IgD-negative memory B cell (primary cell): Measurements from ENCODE around the gene SENP1. TPM values are rescaled to one million over a fixed set of nuclear protein-coding genes. Genes with fewer than 3 reads are reported as not detected.

ENCODE experiments used
- H3K27ac Mint-ChIP-seq, 3 donors: one replicate each; pipeline ENCODE4 v1.8.0; 2020 to 2022; ENCODE audit warnings: mild to moderate bottlenecking in 3 of 3, mixed read lengths in 3 of 3, moderate library complexity in 1 of 3
- H3K27me3 Mint-ChIP-seq: one replicate; pipeline ENCODE4 v1.8.0; 2021; ENCODE audit warnings: mixed read lengths
- H3K36me3 Mint-ChIP-seq: one replicate; pipeline ENCODE4 v1.8.0; 2020; ENCODE audit warnings: mild to moderate bottlenecking, mixed read lengths
- H3K4me1 Mint-ChIP-seq, 3 donors: one replicate each; pipeline ENCODE4 v1.8.0; 2020 to 2022; ENCODE audit warnings: mixed read lengths in 3 of 3, mild to moderate bottlenecking in 1 of 3
- H3K4me3 Mint-ChIP-seq, 4 donors: one replicate each; pipeline ENCODE4 v1.8.0; 2020 to 2022; ENCODE audit warnings: mild to moderate bottlenecking in 4 of 4, mixed read lengths in 4 of 4, moderate library complexity in 3 of 4
- H3K9me3 Mint-ChIP-seq, 3 donors: one replicate each; pipeline ENCODE4 v1.8.0; 2020 to 2021; ENCODE audit warnings: mixed read lengths in 3 of 3, mild to moderate bottlenecking in 1 of 3
- polyA plus RNA-seq: library from polyadenylated mRNA; unstranded; fragments of 300-500 nt; fragmentation: Illumina TruSeq; gene quantifications from one replicate; pipeline ENCODE4 v1.2.3, GENCODE V29; 2021

The SENP1 gene
- polyA plus RNA-seq, 1 donor from 2014 or later, result 12.6 TPM

- H3K4me3 Mint-ChIP-seq, result no peak overlapping the region
- H3K27me3 Mint-ChIP-seq, result no peaks in the 10 kb centered on the region
- H3K27ac Mint-ChIP-seq, result no peak overlapping the region
- H3K9me3 Mint-ChIP-seq, result no peaks in the 10 kb centered on the region
- H3K36me3 Mint-ChIP-seq, result peaks cover 3% of the 10 kb centered on the region
- peaks cover 4 to 7% (median 6%) of the 10 kb centered on the region in 3 donors for H3K4me1 Mint-ChIP-seq
Observed at GRCh38 chr12:48086327-48086726, 19.6 kb downstream of the SENP1 start.

DNA sequence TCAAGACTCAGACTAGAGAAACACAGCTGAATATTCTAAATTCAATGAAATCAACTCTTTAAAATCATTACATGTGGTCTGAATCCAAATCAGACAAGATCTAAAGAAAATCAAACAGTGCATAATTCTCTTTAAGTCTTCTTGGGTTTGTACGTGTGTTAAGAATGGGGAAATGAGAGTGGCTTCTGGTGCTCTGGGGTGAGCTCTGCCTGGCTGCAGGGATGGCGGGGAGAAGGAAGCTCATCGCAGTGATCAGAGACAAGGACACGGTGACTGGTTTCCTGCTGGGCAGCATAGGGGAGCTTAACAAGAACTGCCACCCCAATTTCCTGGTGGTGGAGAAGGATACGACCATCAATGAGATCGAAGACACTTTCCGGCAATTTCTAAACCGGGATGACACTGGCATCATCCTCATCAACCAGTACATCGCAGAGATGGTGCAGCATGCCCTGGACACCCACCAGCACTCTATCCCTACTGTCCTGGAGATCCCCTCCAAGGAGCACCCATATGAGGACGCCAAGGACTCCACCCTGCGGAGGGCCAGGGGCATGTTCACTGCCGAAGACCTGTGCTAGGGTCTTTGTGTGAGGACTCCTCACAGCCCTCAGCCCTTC, 20.9 kb downstream of the SENP1 start:
- Mint-ChIP-seq H3K36me3 (peaks cover 3% of the 10 kb centered on the region), H3K4me3 (no peak overlapping the region), H3K27me3 (no peaks in the 10 kb centered on the region), H3K27ac (peak overlapping the region in 2 of 3 donors; percentile 59 to 87), H3K4me1 (peaks cover 4 to 6% (median 4%) of the 10 kb centered on the region in 3 donors), H3K9me3 (no peaks in the 10 kb centered on the region)

DNA sequence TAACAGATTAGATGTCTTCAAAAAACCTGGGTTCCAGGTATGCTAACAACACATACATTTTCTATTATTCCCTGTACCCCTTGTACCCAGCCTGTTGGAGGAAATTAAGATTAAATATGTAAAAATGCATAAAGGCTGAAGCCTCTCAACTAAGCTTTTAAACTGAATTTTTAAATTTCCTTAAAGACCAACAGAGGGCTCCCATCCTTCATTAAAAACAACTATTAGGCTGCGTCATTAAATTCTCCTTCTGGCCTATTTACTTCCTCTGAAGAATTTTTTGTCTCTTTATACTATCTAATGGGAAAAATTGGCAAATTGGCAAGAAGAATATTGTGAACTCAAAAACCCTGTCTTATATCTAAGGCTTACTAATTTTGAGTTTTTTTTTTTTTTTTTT, 21.8 kb downstream of the SENP1 start:
- Mint-ChIP-seq H3K27ac (peak overlapping the region in 1 of 3 donors; percentile 87), H3K4me1 (peaks cover 4 to 6% (median 4%) of the 10 kb centered on the region in 3 donors), H3K9me3 (no peaks in the 10 kb centered on the region), H3K36me3 (peaks cover 3% of the 10 kb centered on the region), H3K27me3 (no peaks in the 10 kb centered on the region), H3K4me3 (no peak overlapping the region)

DNA sequence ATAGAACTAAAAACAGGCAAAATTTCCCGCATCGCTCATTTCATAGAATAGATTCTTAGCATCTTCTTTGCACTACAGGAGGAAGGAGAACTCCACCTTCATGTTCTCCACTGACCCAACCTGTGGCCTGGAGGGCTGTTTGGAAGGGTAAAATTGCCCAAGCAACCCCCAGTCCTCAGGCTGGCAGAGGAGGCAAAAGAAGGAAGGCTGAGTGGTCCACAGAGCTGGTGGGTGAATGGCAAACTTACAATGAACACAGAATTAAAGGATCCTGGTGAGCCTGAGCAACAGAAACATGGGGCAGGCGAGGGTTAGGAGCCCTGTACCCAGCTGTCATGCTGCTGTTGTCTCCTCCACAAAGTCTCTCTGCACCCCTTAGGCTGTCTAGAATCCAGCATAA, 25.1 kb downstream of the SENP1 start:
- peaks cover 4 to 6% (median 4%) of the 10 kb centered on the region in 3 donors for H3K4me1 Mint-ChIP-seq
- H3K36me3 Mint-ChIP-seq, result peaks cover 10% of the 10 kb centered on the region

DNA sequence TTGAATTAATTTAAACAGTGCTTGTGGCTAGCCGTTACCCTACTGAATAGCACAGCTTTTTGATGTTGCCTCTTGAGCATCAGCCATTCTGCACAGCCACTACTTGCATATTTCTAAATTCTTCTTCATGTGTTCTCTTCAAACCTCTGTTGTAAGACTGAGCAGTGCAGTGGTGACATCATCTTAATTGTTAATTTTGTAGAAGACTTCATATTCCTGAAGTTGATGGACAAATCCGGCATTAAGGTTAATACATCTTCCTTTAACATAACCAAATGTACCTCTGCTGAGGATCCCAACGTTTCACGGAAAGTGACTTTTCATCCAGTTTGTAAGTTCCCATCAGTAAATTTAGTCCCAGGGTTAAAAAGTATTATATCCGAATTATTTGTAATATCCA, 25.6 kb downstream of the SENP1 start:
- Mint-ChIP-seq H3K36me3 (peaks cover 10% of the 10 kb centered on the region), H3K4me1 (peaks cover 4 to 6% (median 4%) of the 10 kb centered on the region in 3 donors), H3K4me3 (no peak overlapping the region), H3K27ac (no peak overlapping the region), H3K27me3 (no peaks in the 10 kb centered on the region), H3K9me3 (no peaks in the 10 kb centered on the region)

More for the DNA sequence above, 25.1 kb downstream of the SENP1 start:
- Mint-ChIP-seq H3K27ac (no peak overlapping the region), H3K27me3 (no peaks in the 10 kb centered on the region), H3K9me3 (no peaks in the 10 kb centered on the region), H3K4me3 (no peak overlapping the region)

GRCh38 chr12:48078901-48079300, 27.0 kb downstream of the SENP1 start:
- peaks cover 11% of the 10 kb centered on the region for H3K36me3 Mint-ChIP-seq
- H3K27ac Mint-ChIP-seq, result no peak overlapping the region
- H3K4me1 Mint-ChIP-seq, result no peaks in the 10 kb centered on the region

GRCh38 chr12:48077111-48077510, 28.8 kb downstream of the SENP1 start:
- H3K4me3 Mint-ChIP-seq, result no peak overlapping the region
- no peaks in the 10 kb centered on the region for H3K4me1 Mint-ChIP-seq
- H3K27ac Mint-ChIP-seq, result no peak overlapping the region
- no peaks in the 10 kb centered on the region for H3K27me3 Mint-ChIP-seq
- H3K36me3 Mint-ChIP-seq, result peaks cover 11% of the 10 kb centered on the region
- no peaks in the 10 kb centered on the region for H3K9me3 Mint-ChIP-seq

More at GRCh38 chr12:48078901-48079300, 27.0 kb downstream of the SENP1 start:
- Mint-ChIP-seq H3K27me3 (no peaks in the 10 kb centered on the region), H3K9me3 (no peaks in the 10 kb centered on the region), H3K4me3 (no peak overlapping the region)

DNA sequence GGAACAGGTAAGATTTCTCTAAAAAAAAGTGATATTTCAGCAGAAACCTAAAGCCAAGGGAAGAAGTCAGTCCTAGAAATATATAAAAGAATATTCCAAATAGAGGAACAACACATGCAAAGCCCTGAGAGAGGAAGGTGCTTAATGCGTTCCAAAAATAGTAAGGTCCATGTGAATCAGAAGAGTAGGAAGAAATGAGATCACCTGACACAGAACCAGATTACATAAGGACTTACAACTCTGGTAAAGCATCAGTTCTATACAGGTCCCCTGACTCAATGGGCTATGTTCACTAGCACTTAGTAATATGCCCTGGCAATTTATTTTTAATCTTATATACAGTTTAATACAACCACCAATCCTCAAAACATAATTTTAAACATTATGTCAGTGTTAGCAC, 30.0 kb downstream of the SENP1 start:
- Mint-ChIP-seq H3K4me1 (no peaks in the 10 kb centered on the region), H3K27me3 (no peaks in the 10 kb centered on the region), H3K36me3 (peaks cover 11% of the 10 kb centered on the region), H3K27ac (no peak overlapping the region), H3K4me3 (no peak overlapping the region), H3K9me3 (no peaks in the 10 kb centered on the region)

DNA sequence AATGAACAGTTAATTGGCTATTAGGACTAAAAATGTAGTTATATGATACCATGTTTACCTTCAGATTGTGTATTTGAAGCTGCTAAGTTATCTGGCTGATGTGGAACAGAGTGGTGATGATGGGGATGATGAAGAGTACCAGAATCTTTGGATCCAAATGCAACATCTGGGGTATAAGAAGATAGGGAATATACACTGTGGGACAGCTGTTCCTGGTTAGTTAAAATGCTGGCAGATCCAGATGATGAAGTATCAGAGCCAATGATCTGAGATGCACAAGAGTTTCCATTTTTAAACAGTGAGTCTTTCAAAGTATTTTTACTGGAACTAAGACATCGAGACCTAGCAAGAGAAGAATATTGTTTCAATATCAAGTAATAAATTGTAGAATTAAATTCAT, 31.6 kb downstream of the SENP1 start:
- peaks cover 11% of the 10 kb centered on the region for H3K36me3 Mint-ChIP-seq
- no peaks in the 10 kb centered on the region for H3K4me1 Mint-ChIP-seq
- no peak overlapping the region for H3K27ac Mint-ChIP-seq
- no peak overlapping the region for H3K4me3 Mint-ChIP-seq
- no peaks in the 10 kb centered on the region for H3K9me3 Mint-ChIP-seq
- no peaks in the 10 kb centered on the region for H3K27me3 Mint-ChIP-seq

GRCh38 chr12:48072266-48072665, 33.6 kb downstream of the SENP1 start:
- Mint-ChIP-seq H3K9me3 (no peaks in the 10 kb centered on the region), H3K4me1 (peaks cover 0 to 2% (median 0%) of the 10 kb centered on the region in 3 donors), H3K27ac (no peak overlapping the region), H3K36me3 (peaks cover 7% of the 10 kb centered on the region), H3K4me3 (no peak overlapping the region), H3K27me3 (no peaks in the 10 kb centered on the region)

DNA sequence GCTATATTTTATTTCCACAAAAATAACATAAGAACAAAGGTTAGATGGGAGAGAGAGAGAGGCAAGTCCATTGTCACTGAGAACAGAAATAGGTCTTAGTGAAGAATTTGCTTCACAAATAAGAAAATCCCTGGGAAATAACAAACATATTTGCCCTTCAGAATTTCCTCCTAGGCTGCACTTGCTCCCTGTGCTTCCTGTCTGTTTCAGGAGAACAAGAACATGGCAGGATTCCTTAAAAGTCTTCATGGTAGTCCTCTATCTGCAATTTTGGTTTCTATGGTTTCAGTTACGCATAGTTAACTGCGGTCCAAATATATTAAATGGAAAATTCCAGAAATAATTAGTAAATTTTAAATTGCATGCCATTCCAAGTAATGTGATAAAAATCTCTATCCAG, 34.1 kb downstream of the SENP1 start:
- no peak overlapping the region for H3K4me3 Mint-ChIP-seq
- no peak overlapping the region for H3K27ac Mint-ChIP-seq
- peaks cover 0 to 2% (median 0%) of the 10 kb centered on the region in 3 donors for H3K4me1 Mint-ChIP-seq
- H3K36me3 Mint-ChIP-seq, result peaks cover 8% of the 10 kb centered on the region
- no peaks in the 10 kb centered on the region for H3K27me3 Mint-ChIP-seq
- H3K9me3 Mint-ChIP-seq, result no peaks in the 10 kb centered on the region

- Mint-ChIP-seq H3K4me1 (peaks cover 0 to 2% (median 0%) of the 10 kb centered on the region in 3 donors), H3K27ac (no peak overlapping the region), H3K36me3 (peaks cover 6% of the 10 kb centered on the region), H3K27me3 (no peaks in the 10 kb centered on the region), H3K9me3 (no peaks in the 10 kb centered on the region), H3K4me3 (no peak overlapping the region)
Observed at GRCh38 chr12:48070731-48071130, 35.1 kb downstream of the SENP1 start.

- Mint-ChIP-seq H3K4me1 (peaks cover 0 to 2% (median 0%) of the 10 kb centered on the region in 3 donors), H3K9me3 (no peaks in the 10 kb centered on the region), H3K4me3 (no peak overlapping the region), H3K27me3 (no peaks in the 10 kb centered on the region), H3K27ac (no peak overlapping the region), H3K36me3 (peaks cover 8% of the 10 kb centered on the region)
Observed at GRCh38 chr12:48070033-48070432, 35.8 kb downstream of the SENP1 start.

GRCh38 chr12:48069241-48069640, 36.6 kb downstream of the SENP1 start:
- no peak overlapping the region for H3K27ac Mint-ChIP-seq
- no peaks in the 10 kb centered on the region for H3K9me3 Mint-ChIP-seq
- H3K27me3 Mint-ChIP-seq, result no peaks in the 10 kb centered on the region
- no peak overlapping the region for H3K4me3 Mint-ChIP-seq
- H3K4me1 Mint-ChIP-seq, result peaks cover 0 to 2% (median 0%) of the 10 kb centered on the region in 3 donors
- peaks cover 6% of the 10 kb centered on the region for H3K36me3 Mint-ChIP-seq

DNA sequence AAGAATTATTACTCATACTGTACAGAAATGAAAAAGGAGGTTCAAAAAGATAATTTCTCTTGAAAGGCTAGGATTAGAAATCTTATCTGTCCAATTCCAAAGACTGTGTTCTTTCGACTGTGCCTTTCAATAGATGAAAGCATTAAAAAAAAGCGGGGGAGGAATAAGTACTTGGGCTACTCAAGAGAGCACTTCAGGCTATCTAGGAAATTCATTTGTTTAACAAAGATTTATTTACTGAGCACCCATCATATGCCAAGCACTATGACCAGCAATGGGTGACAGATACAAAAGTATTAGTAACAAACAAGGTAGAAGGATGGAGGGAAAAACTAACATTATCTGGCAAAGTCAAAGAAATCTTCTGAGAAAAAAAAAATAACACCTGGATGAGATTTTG, 37.4 kb downstream of the SENP1 start:
- Mint-ChIP-seq H3K4me1 (peaks cover 0 to 2% (median 0%) of the 10 kb centered on the region in 3 donors), H3K36me3 (peaks cover 4% of the 10 kb centered on the region), H3K27me3 (no peaks in the 10 kb centered on the region), H3K9me3 (no peaks in the 10 kb centered on the region), H3K4me3 (no peak overlapping the region), H3K27ac (no peak overlapping the region)

GRCh38 chr12:48067250-48067938, 38.5 kb downstream of the SENP1 start:
- H3K4me1 Mint-ChIP-seq, result peaks cover 0 to 2% (median 0%) of the 10 kb centered on the region in 3 donors
- H3K27ac Mint-ChIP-seq, result no peak overlapping the region
- peaks cover 8% of the 10 kb centered on the region for H3K36me3 Mint-ChIP-seq
- H3K27me3 Mint-ChIP-seq, result no peaks in the 10 kb centered on the region
- no peak overlapping the region for H3K4me3 Mint-ChIP-seq
- no peaks in the 10 kb centered on the region for H3K9me3 Mint-ChIP-seq
